SK-N-SH (cell line): ENCODE results near the gene DNAJC21. TPM values are rescaled to one million over a fixed set of nuclear protein-coding genes. Genes with fewer than 3 reads are reported as not detected.

Experiments
- CTCF ChIA-PET: fragments of 300-600, 350-600 bp; formaldehyde crosslinking; extraction: SDS; loops from one replicate; lab custom pipeline; 2021; lab: Yijun Ruan, JAX
- POLR2A ChIA-PET: fragments of 350-600 bp; sonication (Branson Sonifier 250); formaldehyde crosslinking; extraction: SDS; loops from one replicate; lab custom pipeline; 2020; ENCODE audit warnings: antibody characterized with exemption, inconsistent platforms; lab: Yijun Ruan, JAX
- DNase-seq: peaks from one replicate; pipeline ENCODE4 v3.0.0; 2012
- H2AFZ ChIP-seq: fragments of 200-600 bp; sonication (generic); 2 replicates; pipeline ENCODE4 v1.8.1; 2016; ENCODE audit warnings: antibody characterized with exemption, mild to moderate bottlenecking, low read depth
- H3F3A ChIP-seq: fragments of 200-600 bp; sonication (generic); replicated peaks from 2 replicates; pipeline ENCODE3; 2016; ENCODE audit warnings: antibody characterized with exemption, mild to moderate bottlenecking; ENCODE audit not compliant: insufficient read depth
- H3K27ac ChIP-seq, 2 experiments: fragments of 200-500 bp in 1 of 2; fragments of 200-600 bp in 1 of 2; sonication (Bioruptor generic) in 1 of 2; sonication (generic), shearing (Covaris generic) in 1 of 2; 2 replicates each; pipeline versions ENCODE4 v1.5.1 to v1.6.1; 2014 to 2016; ENCODE audit warnings: low read depth in 2 of 2, inconsistent platforms in 1 of 2, low read length in 1 of 2, mild to moderate bottlenecking in 1 of 2, mixed read lengths in 1 of 2
- H3K27me3 ChIP-seq: fragments of 200-600 bp; sonication (generic), shearing (Covaris generic); 2 replicates; pipeline ENCODE4 v1.6.1; 2016; ENCODE audit warnings: mixed run types; ENCODE audit not compliant: insufficient read depth
- H3K36me3 ChIP-seq, 2 experiments: fragments of 200-500 bp in 1 of 2; fragments of 200-600 bp in 1 of 2; sonication (Bioruptor generic) in 1 of 2; sonication (generic) in 1 of 2; replicated peaks in 1 of 2; 2 replicates each; pipeline versions ENCODE3 to v1.5.1; 2014 to 2016; ENCODE audit warnings: low read length in 1 of 2, mild to moderate bottlenecking in 1 of 2; ENCODE audit not compliant: insufficient read depth in 2 of 2, control insufficient read depth in 1 of 2
- H3K4me1 ChIP-seq, 2 experiments: fragments of 200-500 bp in 1 of 2; fragments of 200-600 bp in 1 of 2; sonication (Bioruptor generic) in 1 of 2; sonication (generic), shearing (Covaris generic) in 1 of 2; 2 replicates each; pipeline versions ENCODE4 v1.5.1 to v1.6.1; 2014 to 2016; ENCODE audit warnings: low read depth in 1 of 2, low read length in 1 of 2, mixed run types in 1 of 2; ENCODE audit not compliant: insufficient read depth in 2 of 2, control insufficient read depth in 1 of 2
- H3K4me2 ChIP-seq: fragments of 200-600 bp; sonication (generic), shearing (Covaris generic); 2 replicates; pipeline ENCODE4 v1.6.1; 2017; ENCODE audit warnings: mixed run types
- H3K4me3 ChIP-seq, 2 experiments: fragments of 200-500 bp in 1 of 2; fragments of 200-600 bp in 1 of 2; sonication (Bioruptor generic) in 1 of 2; sonication (generic), shearing (Covaris generic) in 1 of 2; 2 replicates each; pipeline versions ENCODE4 v1.5.1 to v1.8.1; 2014 to 2016; ENCODE audit warnings: low read depth in 2 of 2, inconsistent platforms in 1 of 2, low read length in 1 of 2, mild to moderate bottlenecking in 1 of 2, mixed read lengths in 1 of 2, moderate library complexity in 1 of 2
- H3K79me2 ChIP-seq: fragments of 200-600 bp; sonication (generic); 2 replicates; pipeline ENCODE4 v1.8.1; 2017; ENCODE audit warnings: mild to moderate bottlenecking; ENCODE audit not compliant: insufficient read depth
- H3K9ac ChIP-seq: fragments of 200-600 bp; sonication (generic); 2 replicates; pipeline ENCODE4 v1.6.1; 2017; ENCODE audit warnings: mixed run types
- H3K9me2 ChIP-seq: fragments of 200-600 bp; sonication (generic); 2 replicates; pipeline ENCODE4 v1.6.1; 2017; ENCODE audit warnings: mixed run types
- H3K9me3 ChIP-seq: fragments of 200-600 bp; sonication (generic); 2 replicates; pipeline ENCODE4 v1.6.1; 2017; ENCODE audit warnings: mixed run types, mild to moderate bottlenecking, moderate library complexity
- H4K20me1 ChIP-seq: fragments of 200-600 bp; sonication (generic); 2 replicates; pipeline ENCODE4 v1.6.1; 2017; ENCODE audit warnings: mild to moderate bottlenecking, mixed run types; ENCODE audit not compliant: insufficient read depth
- CTCF ChIP-seq: fragments of 200-600 bp; sonication (generic); IDR thresholded peaks from 2 replicates; pipeline ENCODE4 v1.6.1; 2017; ENCODE audit warnings: antibody characterized with exemption, mild to moderate bottlenecking, moderate library complexity
- ELF1 ChIP-seq: IDR thresholded peaks from 2 replicates; pipeline ENCODE4 v1.4.0; 2012
- EP300 ChIP-seq, 2 experiments: IDR thresholded peaks; 2 replicates each; pipeline versions ENCODE4 v1.4.0 to v1.6.1; 2012; ENCODE audit warnings: borderline replicate concordance in 1 of 2, low read depth in 1 of 2, low read length in 1 of 2
- EZH2phosphoT487 ChIP-seq: fragments of 200-600 bp; sonication (generic); IDR thresholded peaks from 2 replicates; pipeline ENCODE4 v1.6.1; 2017; ENCODE audit warnings: low read depth, mixed run types, mild to moderate bottlenecking, antibody characterized with exemption, moderate library complexity, borderline replicate concordance
- MEF2A ChIP-seq: IDR thresholded peaks from 2 replicates; pipeline ENCODE4 v1.4.0; 2012; ENCODE audit warnings: low read depth, borderline replicate concordance
- NRF1 ChIP-seq: IDR thresholded peaks from 2 replicates; pipeline ENCODE4 v1.6.1; 2012; ENCODE audit warnings: low read depth, mild to moderate bottlenecking, low read length
- PBX3 ChIP-seq: IDR thresholded peaks from 2 replicates; pipeline ENCODE4; 2012
- RAD21 ChIP-seq: IDR thresholded peaks from 2 replicates; pipeline ENCODE4 v1.6.1; 2012; ENCODE audit warnings: mild to moderate bottlenecking, low read length
- REST ChIP-seq: IDR thresholded peaks from 2 replicates; pipeline ENCODE4 v1.6.1; 2012; ENCODE audit warnings: mild to moderate bottlenecking, low read depth, low read length, moderate library complexity
- SIN3A ChIP-seq: IDR thresholded peaks from 2 replicates; pipeline ENCODE4 v1.6.1; 2012; ENCODE audit warnings: low read depth, mild to moderate bottlenecking, low read length, moderate library complexity, borderline replicate concordance
- SMC3 ChIP-seq: IDR thresholded peaks from 2 replicates; pipeline ENCODE4 v1.6.1; 2012; ENCODE audit warnings: low read depth, low read length, improper control_type of control experiment
- ZBTB33 ChIP-seq: IDR thresholded peaks from 2 replicates; pipeline ENCODE4 v1.4.0; 2012; ENCODE audit warnings: low read depth, borderline replicate concordance
- WGBS: methylation state at CpG from one replicate; pipeline ENCODE4 v1.1.6; 2017; ENCODE audit warnings: low lambda C conversion rate; 5-methylcytosine and 5-hydroxymethylcytosine counted together
- polyA plus RNA-seq, 3 experiments: library from polyadenylated mRNA; depleted of rRNA; stranded (reverse); fragments of >200 nt; gene quantifications; 2 replicates each; pipeline ENCODE4 v1.2.3, GENCODE V29; 2012

Gene DNAJC21
- polyA plus RNA-seq, 1 of the 3 experiments (the other 2 are of a cell fraction) = 8.8 TPM

GRCh38 chr5:34898258-34898895, 31.0 kb upstream of the DNAJC21 start:
- no peaks in the 10 kb centered on the region for H3K79me2 ChIP-seq
- no peaks in the 10 kb centered on the region for H3K9me2 ChIP-seq
- H3K27me3 ChIP-seq = no peaks in the 10 kb centered on the region
- H3K27ac ChIP-seq = 0 out of 4 replicates have a peak overlapping the region, but pooled peaks of 1 of the 2 experiments have one; percentile 15
- 0 out of 4 replicates have a peak, but pooled peaks cover 0 to 7% of the 10 kb centered on the region in 2 experiments for H3K4me1 ChIP-seq
- TF ChIP-seq REST = no peak
- peak; percentile 88 for TF ChIP-seq CTCF
- TF ChIP-seq NRF1 = no peak
- TF ChIP-seq SMC3 = peak; percentile 94
- TF ChIP-seq EP300 (IDR thresholded peaks at IDR 0.05; ENCODE audit: borderline replicate concordance in 1 of 2, low read depth in 1 of 2, low read length in 1 of 2) = no peak
- no peak for TF ChIP-seq SIN3A
- peak; percentile 85 for TF ChIP-seq RAD21
- TF ChIP-seq ELF1 = no peak
- H2AFZ ChIP-seq = no peak overlapping the region
- CTCF ChIA-PET = interaction anchor here (0.7 to 4.4 kb wide), 40 partner anchors 8 to 1076 kb away, joined by 3 to 87 read pairs (median 4); partner anchors contain the start of genes BRIX1, DNAJC21 and RAD1
- H3K9me3 ChIP-seq = no peaks in the 10 kb centered on the region
- H3K4me3 ChIP-seq = no peak overlapping the region; a peak in 1 of 4 replicates
- WGBS = 2% methylated on average over 3 of the region's 3 CpGs
- H3F3A ChIP-seq = peaks cover 7% of the 10 kb centered on the region
- H3K9ac ChIP-seq = no peak overlapping the region
- no peak overlapping the region for H3K4me2 ChIP-seq
- DNase-seq = peak; percentile 53
- POLR2A ChIA-PET = no interaction called here
- no peaks in the 10 kb centered on the region for H3K36me3 ChIP-seq
- H4K20me1 ChIP-seq = no peaks in the 10 kb centered on the region

GRCh38 chr5:34899066-34899465, 30.3 kb upstream of the DNAJC21 start:
- WGBS = 91% methylated on average over 2 of the region's 2 CpGs
- Histone ChIP-seq H3K4me1 (0 out of 4 replicates have a peak, but pooled peaks cover 0 to 7% of the 10 kb centered on the region in 2 experiments), H3F3A (peaks cover 7% of the 10 kb centered on the region), H3K27ac (no peak overlapping the region), H3K4me2 (no peak overlapping the region), H4K20me1 (no peaks in the 10 kb centered on the region), H3K79me2 (no peaks in the 10 kb centered on the region), H2AFZ (no peak overlapping the region), H3K9me2 (no peaks in the 10 kb centered on the region), H3K4me3 (no peak overlapping the region), H3K9me3 (no peaks in the 10 kb centered on the region), H3K9ac (no peak overlapping the region), H3K27me3 (no peaks in the 10 kb centered on the region), H3K36me3 (no peaks in the 10 kb centered on the region)
- TF ChIP-seq ELF1 = no peak
- no peak for TF ChIP-seq PBX3
- no peak for TF ChIP-seq ZBTB33
- no peak for TF ChIP-seq MEF2A
- no peak for TF ChIP-seq EZH2phosphoT487
- POLR2A ChIA-PET = no interaction called here
- CTCF ChIA-PET = interaction anchor here (0.8 to 4.4 kb wide), 32 partner anchors 8 to 1077 kb away, joined by 3 to 87 read pairs (median 6); partner anchors contain the start of genes BRIX1, DNAJC21 and RAD1
- DNase-seq = no peak
